ENCODE data around the gene SCIN.
"Not testable (repeated sequence)": the region's sequence is repeated elsewhere in the genome, so short reads cannot be mapped to it uniquely, and the experiment has no call there.

SCIN gene

DNA sequence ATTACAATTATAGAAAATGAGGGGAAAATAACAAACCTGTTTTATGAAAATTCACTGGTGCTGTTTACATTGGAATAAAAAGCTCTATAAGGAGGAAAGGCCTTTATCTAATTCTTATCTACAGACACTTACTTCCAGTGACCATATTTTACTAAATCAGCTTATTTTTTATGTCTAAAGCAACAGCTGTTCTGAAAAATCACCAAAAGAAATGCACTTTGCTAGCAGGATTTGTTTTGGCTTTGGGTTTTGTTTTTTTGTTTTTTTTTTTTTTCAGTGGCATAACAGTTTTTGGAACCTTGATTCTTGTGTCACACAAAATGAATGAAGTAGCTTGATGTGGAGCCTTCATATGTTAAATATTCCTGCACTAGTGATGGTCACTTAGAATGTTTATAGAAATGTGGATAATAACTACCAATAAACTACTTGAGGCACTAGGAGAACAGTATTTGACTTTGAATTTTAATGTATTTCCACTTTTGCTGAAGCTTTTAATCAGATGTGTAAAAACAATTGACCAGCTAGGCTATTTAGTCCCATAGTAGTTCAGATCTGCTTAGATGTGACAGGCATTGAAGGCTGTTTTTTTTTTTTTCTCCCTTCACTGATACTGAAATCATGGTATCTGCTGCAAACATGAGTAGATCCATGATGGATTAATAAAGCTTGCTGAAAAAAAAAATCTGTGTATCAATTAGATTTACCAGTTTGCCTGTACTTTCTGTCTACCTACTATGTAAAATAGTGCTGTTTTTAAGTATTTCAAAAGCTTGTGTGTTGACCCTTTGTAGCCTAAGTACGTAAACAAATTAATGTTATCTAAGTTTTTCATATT, 119.7 kb downstream of the SCIN start:
- DNase-seq, result no peak

GRCh38 chr7:12691388-12691787, 120.9 kb downstream of the SCIN start:
- not testable (repeated sequence) for DNase-seq

DNA sequence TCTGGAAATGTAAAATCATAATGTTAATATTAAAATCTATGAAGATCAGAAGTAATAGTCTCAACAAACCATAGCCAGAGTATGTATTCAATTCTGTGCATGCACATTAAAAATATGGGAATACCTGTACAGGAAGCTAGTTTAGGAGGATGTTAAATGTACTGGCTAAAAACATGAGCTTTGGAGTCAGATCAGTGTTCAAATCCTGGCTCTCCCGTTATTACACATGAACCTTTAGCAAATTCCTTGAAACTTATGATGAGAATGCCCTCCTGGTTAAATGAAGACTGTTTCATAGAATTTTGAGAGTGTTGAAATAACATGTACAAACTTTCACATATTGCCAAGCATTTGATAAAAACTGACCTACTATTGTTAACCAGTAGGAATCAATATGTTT, 121.5 kb downstream of the SCIN start:
- DNase-seq, result no peak

GRCh38 chr7:12692479-12693259, 122.1 kb downstream of the SCIN start:
- no peak for DNase-seq

DNA sequence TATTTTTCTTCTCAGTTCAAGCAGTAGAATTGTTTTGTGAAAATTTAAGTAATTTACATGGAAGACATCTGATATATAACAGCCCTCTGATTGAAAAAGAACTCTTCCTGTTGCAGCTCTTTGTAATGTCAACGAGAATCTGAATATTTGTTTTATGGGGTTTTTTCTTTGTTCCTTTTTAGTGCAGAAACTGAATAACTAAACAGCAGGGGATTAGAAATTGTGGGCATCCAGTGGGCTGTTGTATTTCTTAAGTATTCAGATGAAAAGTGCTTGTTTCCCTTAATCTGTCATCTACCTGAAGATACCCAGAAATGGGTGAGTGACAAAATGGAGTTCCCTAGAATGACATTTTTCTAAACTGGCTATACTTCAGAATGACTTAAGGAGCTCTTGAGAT, 124.3 kb downstream of the SCIN start:
- no peak for DNase-seq

- DNase-seq, result no peak
Measured at GRCh38 chr7:12695965-12696364, 125.4 kb downstream of the SCIN start.

DNA sequence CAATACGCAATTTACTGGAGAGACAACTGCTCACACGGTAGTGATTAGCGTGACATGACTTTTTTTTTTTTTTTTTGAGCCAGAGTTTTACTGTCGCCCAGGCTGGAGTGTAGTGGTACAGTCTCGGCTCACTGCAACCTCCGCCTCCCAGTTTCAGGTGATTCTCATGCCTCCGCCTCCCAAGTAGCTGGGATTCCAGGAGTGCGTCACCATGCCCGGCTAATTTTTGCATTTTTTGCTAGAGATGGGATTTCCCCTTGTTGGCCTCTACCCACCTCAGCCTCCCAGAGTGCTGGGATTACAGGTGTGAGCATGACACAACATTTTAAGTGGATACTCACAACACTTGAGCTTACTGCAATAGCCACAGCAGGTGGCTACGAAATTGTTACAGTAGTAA, 128.8 kb downstream of the SCIN start:
- no peak for DNase-seq

GRCh38 chr7:12701433-12701832, 130.9 kb downstream of the SCIN start:
- DNase-seq, result no peak

- DNase-seq, result no peak
Measured at GRCh38 chr7:12703881-12704280, 133.4 kb downstream of the SCIN start.

DNA sequence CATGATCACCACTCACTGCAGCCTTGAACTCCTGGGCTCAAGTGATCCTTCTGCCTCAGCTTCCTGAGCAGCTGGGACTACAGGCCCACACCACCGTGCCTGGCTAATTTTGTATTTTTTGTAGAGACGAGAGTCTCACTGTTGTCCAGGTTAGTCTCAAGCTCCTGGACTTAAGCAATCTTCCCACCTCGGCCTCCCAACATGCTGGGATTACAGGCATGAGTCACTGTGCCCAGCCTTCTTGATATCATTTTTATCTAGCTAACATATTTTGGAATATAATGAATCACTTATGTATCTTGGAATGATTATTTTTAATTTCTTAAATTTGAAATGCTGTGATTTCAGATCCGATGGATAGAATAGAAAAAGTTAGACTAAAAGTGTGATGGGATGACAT, 135.4 kb downstream of the SCIN start:
- no peak for DNase-seq

- no peak for DNase-seq
Measured at GRCh38 chr7:12706900-12707536, 136.5 kb downstream of the SCIN start.

DNA sequence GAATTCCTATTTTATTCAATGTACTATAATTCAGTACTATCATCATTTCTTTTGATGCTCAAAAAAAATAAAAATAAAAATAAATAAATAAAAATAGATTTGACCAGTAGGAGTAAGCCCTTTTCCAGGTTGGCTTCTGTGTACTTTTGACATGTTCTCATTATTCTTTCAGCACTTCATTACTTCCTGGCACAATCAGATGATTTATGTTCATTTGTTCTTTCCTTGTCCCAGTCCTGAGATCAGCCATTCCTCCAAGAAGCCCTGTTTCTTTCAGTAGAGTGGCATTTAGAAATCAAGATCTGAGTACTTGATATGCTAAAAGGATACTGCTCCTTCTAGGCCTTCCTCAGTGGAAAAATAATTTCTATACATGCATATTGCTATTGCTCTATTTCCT, 137.8 kb downstream of the SCIN start:
- no peak for DNase-seq
